Effector memory CD8-positive, alpha-beta T cell (primary cell): Measurements from ENCODE around the gene USP10.

Experiments used
- ATAC-seq: fragments of 150-1000 bp; cut with Tn5 transposase; replicated peaks from 2 replicates; pipeline ENCODE4 v1.10.0; 2021; ENCODE audit warnings: mild to moderate bottlenecking, moderate library complexity
- DNase-seq, 3 experiments: peaks; one replicate each; pipeline ENCODE4 v3.0.0; 2021
- H3K27ac Mint-ChIP-seq, 2 donors: one replicate each; pipeline ENCODE4 v1.8.0; 2022; ENCODE audit warnings: mild to moderate bottlenecking in 2 of 2, mixed read lengths in 2 of 2, moderate library complexity in 2 of 2
- H3K27me3 Mint-ChIP-seq, 2 donors: one replicate each; pipeline ENCODE4 v1.8.0; 2022; ENCODE audit warnings: mixed read lengths in 2 of 2
- H3K36me3 Mint-ChIP-seq: one replicate; pipeline ENCODE4 v1.8.0; 2022; ENCODE audit warnings: mild to moderate bottlenecking, moderate library complexity, mixed read lengths; ENCODE audit not compliant: insufficient read depth
- H3K4me1 Mint-ChIP-seq, 2 donors: one replicate each; pipeline ENCODE4 v1.8.0; 2022; ENCODE audit warnings: low read depth in 2 of 2, mixed read lengths in 2 of 2
- H3K4me3 Mint-ChIP-seq, 2 donors: one replicate each; pipeline ENCODE4 v1.8.0; 2022; ENCODE audit warnings: mild to moderate bottlenecking in 2 of 2, mixed read lengths in 2 of 2, moderate library complexity in 2 of 2
- H3K9me3 Mint-ChIP-seq, 2 donors: one replicate each; pipeline ENCODE4 v1.8.0; 2022; ENCODE audit warnings: mixed read lengths in 2 of 2

Gene USP10

GRCh38 chr16:84749072-84749471, 49.3 kb downstream of the USP10 start:
- H3K4me3 Mint-ChIP-seq: peak overlapping the region in 1 of 2 donors; percentile 18
- H3K36me3 Mint-ChIP-seq: peaks cover 27% of the 10 kb centered on the region
- H3K27ac Mint-ChIP-seq: peak overlapping the region in 1 of 2 donors; percentile 49
- H3K27me3 Mint-ChIP-seq: no peaks in the 10 kb centered on the region
- H3K4me1 Mint-ChIP-seq: peaks cover 21 to 39% of the 10 kb centered on the region in 2 donors
- ATAC-seq (no peak), DNase-seq (no peak)
- H3K9me3 Mint-ChIP-seq: no peaks in the 10 kb centered on the region

- no peaks in the 10 kb centered on the region for H3K27me3 Mint-ChIP-seq
- no peak for DNase-seq
- H3K9me3 Mint-ChIP-seq: no peaks in the 10 kb centered on the region
- peaks cover 24 to 46% of the 10 kb centered on the region in 2 donors for H3K4me1 Mint-ChIP-seq
- no peak overlapping the region for H3K4me3 Mint-ChIP-seq
- peak overlapping the region in 1 of 2 donors; percentile 78 for H3K27ac Mint-ChIP-seq
- no peak for ATAC-seq
- peaks cover 24% of the 10 kb centered on the region for H3K36me3 Mint-ChIP-seq
These were observed 50.0 kb downstream of the USP10 start for GRCh38 chr16:84749815-84750214.

DNA sequence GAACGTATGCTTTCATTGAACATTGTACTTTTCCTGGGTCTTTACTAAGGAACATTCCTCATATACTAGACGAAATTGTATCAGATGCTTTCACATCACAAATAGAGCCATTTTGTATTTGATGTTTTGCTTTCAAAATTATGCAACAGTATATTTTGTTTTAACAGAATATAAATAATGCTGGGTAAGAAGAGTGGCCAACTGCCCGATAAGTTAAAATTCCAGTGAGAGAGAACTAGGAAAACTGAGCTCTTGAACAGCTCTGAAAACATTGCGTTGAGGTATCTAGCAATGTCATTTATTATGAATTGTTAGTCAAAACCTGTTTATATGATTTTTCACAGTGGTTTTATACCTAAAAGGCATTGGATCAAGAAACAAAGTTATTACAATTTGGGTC, 50.8 kb downstream of the USP10 start:
- DNase-seq: no peak
- no peak overlapping the region for H3K27ac Mint-ChIP-seq
- no peak overlapping the region for H3K4me3 Mint-ChIP-seq
- peaks cover 24 to 52% of the 10 kb centered on the region in 2 donors for H3K4me1 Mint-ChIP-seq
- H3K36me3 Mint-ChIP-seq: peaks cover 18% of the 10 kb centered on the region
- no peaks in the 10 kb centered on the region for H3K27me3 Mint-ChIP-seq
- H3K9me3 Mint-ChIP-seq: no peaks in the 10 kb centered on the region
- ATAC-seq: no peak

DNA sequence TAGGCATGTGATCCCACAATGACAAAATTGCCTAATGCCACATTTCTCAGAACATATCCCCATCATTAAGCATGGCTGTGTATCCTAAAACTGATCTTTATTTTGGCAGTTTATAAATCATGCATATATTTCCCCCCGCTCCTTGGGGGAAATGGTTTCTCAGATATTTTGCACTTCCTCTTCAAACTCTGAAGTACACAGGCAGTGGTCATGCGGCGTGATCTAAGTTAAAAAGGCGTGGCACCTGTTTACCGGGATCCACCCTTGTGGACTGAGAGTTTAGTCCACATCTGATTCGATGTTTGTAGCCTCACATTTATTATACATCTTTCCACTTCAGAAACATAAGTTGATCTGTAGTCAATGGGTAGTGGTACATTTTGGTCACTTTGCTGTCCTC, 51.4 kb downstream of the USP10 start:
- DNase-seq (no peak), ATAC-seq (no peak)
- Mint-ChIP-seq H3K9me3 (no peaks in the 10 kb centered on the region), H3K4me1 (peaks cover 26 to 53% of the 10 kb centered on the region in 2 donors), H3K36me3 (peaks cover 18% of the 10 kb centered on the region), H3K27ac (peak overlapping the region in 1 of 2 donors; percentile 58), H3K27me3 (no peaks in the 10 kb centered on the region), H3K4me3 (peak overlapping the region in 1 of 2 donors; percentile 39)

DNA sequence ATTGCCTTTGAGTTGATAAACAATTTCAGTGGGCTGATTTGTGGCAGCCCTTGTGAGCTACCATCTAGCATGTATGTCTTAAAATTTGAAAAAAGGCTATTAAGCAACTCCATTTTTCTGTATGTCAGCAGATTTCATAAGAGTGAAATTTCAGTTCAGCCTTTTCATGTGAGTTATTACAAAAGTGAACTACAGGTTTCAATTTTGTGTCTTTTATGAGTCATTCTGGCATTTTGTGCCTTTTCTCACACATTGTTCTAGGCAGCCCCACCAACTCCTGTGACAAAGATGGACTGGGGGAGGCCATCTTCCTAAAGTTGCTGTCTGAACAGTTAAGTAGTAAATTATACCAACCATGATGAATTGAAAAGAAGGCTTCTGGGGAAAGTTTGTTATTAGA, 52.1 kb downstream of the USP10 start:
- Mint-ChIP-seq H3K4me1 (peaks cover 26 to 58% of the 10 kb centered on the region in 2 donors), H3K4me3 (peak overlapping the region in 1 of 2 donors; percentile 39), H3K36me3 (peaks cover 18% of the 10 kb centered on the region), H3K27ac (peak overlapping the region; percentile 4 to 58), H3K9me3 (no peaks in the 10 kb centered on the region), H3K27me3 (no peaks in the 10 kb centered on the region)
- ATAC-seq: peak; percentile 21
- DNase-seq: no peak

- peaks cover 30 to 62% of the 10 kb centered on the region in 2 donors for H3K4me1 Mint-ChIP-seq
- peak overlapping the region; percentile 4 to 58 for H3K27ac Mint-ChIP-seq
- no peak overlapping the region for H3K4me3 Mint-ChIP-seq
- H3K36me3 Mint-ChIP-seq: peaks cover 15% of the 10 kb centered on the region
- DNase-seq (no peak), ATAC-seq (no peak)
- no peaks in the 10 kb centered on the region for H3K27me3 Mint-ChIP-seq
- no peaks in the 10 kb centered on the region for H3K9me3 Mint-ChIP-seq
These were observed 52.8 kb downstream of the USP10 start for GRCh38 chr16:84752600-84752999.

DNA sequence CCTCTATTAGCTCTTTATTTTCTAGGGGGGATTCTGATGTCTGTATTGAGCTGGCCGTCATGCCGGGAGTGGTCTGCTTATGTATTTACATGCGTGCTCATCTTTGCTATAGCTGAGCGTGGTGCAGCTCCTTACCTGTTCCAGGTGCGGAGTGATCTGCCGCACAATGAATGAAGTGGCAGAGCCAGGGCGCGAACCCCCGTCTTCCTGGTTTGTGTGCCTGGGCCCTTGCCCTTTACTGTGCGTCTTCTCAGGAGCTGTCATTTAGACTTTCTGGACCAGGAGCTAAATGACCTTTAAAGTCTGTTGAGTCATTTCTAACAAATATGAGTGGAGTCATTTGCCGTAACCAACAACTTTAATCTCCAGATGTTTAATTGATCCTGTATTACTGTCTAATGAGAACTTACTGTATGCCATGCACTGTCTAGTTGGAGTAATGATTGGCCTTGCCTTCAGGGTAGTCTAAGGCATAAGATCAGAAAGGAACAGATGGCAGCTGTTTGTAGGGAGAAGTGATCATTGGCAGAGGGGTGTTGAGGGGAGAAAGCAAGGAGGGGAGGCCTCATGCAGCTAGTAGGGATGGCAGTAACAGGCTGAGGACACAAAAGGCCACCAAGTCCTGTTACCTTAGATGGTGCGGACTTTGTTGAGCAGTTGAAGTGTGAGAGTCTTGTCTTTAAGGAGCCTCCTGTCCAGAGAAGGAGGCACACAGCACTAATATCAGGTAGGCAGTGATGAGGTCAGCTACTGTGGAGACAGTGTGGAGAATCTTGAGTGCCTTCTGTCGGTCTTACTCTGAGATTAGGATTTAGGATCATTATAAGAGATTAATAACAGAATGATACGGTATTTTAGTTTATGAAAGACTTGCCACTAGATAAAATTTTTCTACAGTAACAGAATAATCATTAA, 53.9 kb downstream of the USP10 start:
- peaks cover 7% of the 10 kb centered on the region for H3K36me3 Mint-ChIP-seq
- peak overlapping the region in 1 of 2 donors; percentile 48 for H3K4me3 Mint-ChIP-seq
- ATAC-seq: no peak

DNA sequence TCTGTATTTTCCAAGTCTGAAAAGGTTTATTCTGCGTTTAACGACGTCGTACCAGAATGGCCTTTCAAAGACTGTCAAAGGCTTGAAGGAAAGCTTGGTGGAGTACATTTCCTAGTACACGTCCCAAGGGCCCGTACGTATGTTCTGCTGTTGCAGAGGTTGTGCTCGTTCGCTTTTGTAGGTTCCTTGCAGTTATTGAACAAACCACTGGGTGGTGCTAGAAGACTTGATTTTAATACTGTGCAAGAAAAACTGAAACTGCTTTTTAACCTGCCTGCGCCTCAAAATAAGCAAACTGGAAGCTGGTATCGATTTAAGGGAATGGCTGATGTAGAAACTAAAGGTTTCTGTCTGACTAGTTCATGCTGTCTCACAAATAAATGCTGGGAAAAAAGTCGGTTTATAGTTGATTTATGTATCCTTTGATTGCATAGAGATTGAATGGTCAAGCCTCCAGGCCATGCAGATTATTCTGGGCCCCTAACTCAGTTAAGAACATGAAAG, 54.6 kb downstream of the USP10 start:
- DNase-seq: peak; percentile 73 to 82 (median 75)
- H3K36me3 Mint-ChIP-seq: peaks cover 13% of the 10 kb centered on the region
- peak overlapping the region; percentile 72 to 93 for H3K27ac Mint-ChIP-seq
- H3K27me3 Mint-ChIP-seq: no peaks in the 10 kb centered on the region
- peak; percentile 51 for ATAC-seq
- no peaks in the 10 kb centered on the region for H3K9me3 Mint-ChIP-seq
- H3K4me3 Mint-ChIP-seq: peak overlapping the region; percentile 48 to 61
- peaks cover 47 to 65% of the 10 kb centered on the region in 2 donors for H3K4me1 Mint-ChIP-seq

More for the DNA sequence above, 53.9 kb downstream of the USP10 start:
- no peaks in the 10 kb centered on the region for H3K9me3 Mint-ChIP-seq
- DNase-seq: no peak
- peak overlapping the region; percentile 72 to 93 for H3K27ac Mint-ChIP-seq
- H3K27me3 Mint-ChIP-seq: no peaks in the 10 kb centered on the region
- peaks cover 40 to 64% of the 10 kb centered on the region in 2 donors for H3K4me1 Mint-ChIP-seq

GRCh38 chr16:84754956-84755672, 55.3 kb downstream of the USP10 start:
- H3K36me3 Mint-ChIP-seq: peaks cover 14% of the 10 kb centered on the region
- ATAC-seq (no peak), DNase-seq (no peak)
- H3K4me1 Mint-ChIP-seq: peaks cover 53 to 68% of the 10 kb centered on the region in 2 donors
- peak overlapping the region; percentile 89 to 93 for H3K27ac Mint-ChIP-seq
- H3K9me3 Mint-ChIP-seq: no peaks in the 10 kb centered on the region
- no peaks in the 10 kb centered on the region for H3K27me3 Mint-ChIP-seq
- peak overlapping the region; percentile 48 to 61 for H3K4me3 Mint-ChIP-seq

- ATAC-seq (no peak), DNase-seq (no peak)
- Mint-ChIP-seq H3K4me3 (no peak overlapping the region), H3K9me3 (no peaks in the 10 kb centered on the region), H3K36me3 (peaks cover 20% of the 10 kb centered on the region), H3K27ac (peak overlapping the region; percentile 86 to 87), H3K27me3 (no peaks in the 10 kb centered on the region), H3K4me1 (peaks cover 56 to 62% of the 10 kb centered on the region in 2 donors)
These were observed 57.0 kb downstream of the USP10 start for GRCh38 chr16:84756830-84757229.

- H3K4me1 Mint-ChIP-seq: peaks cover 48 to 50% of the 10 kb centered on the region in 2 donors
- ATAC-seq (no peak), DNase-seq (no peak)
- peak overlapping the region; percentile 22 to 87 for H3K27ac Mint-ChIP-seq
- peak overlapping the region in 1 of 2 donors; percentile 47 for H3K4me3 Mint-ChIP-seq
- H3K36me3 Mint-ChIP-seq: peaks cover 25% of the 10 kb centered on the region
- no peaks in the 10 kb centered on the region for H3K27me3 Mint-ChIP-seq
- H3K9me3 Mint-ChIP-seq: no peaks in the 10 kb centered on the region
These were observed 58.8 kb downstream of the USP10 start for GRCh38 chr16:84758627-84759026.

DNA sequence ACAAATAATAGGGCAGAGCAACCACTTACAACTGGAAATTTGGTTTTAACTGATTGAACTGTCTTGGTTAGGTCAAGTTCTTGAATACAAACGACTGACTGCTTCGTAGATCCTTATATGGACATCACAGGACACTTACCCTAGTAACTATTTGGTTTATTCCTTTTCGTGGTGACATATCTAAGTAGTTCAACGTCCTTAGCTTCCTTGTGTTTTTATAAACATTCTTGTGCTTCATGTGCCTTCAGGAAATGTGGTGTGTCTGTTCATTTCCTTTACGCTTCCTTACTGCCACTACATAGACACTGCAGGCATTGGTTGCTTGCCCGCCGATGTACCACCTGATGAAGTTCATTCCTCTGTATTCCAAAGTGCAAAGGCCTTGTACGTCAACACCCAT, 59.3 kb downstream of the USP10 start:
- Mint-ChIP-seq H3K27ac (peak overlapping the region; percentile 22 to 87), H3K36me3 (peaks cover 29% of the 10 kb centered on the region), H3K4me1 (peaks cover 44 to 46% of the 10 kb centered on the region in 2 donors), H3K4me3 (peak overlapping the region in 1 of 2 donors; percentile 47), H3K27me3 (no peaks in the 10 kb centered on the region), H3K9me3 (no peaks in the 10 kb centered on the region)
- peak; percentile 87 for ATAC-seq
- peak in 2 of 3 experiments; percentile 32 to 41 for DNase-seq

GRCh38 chr16:84759906-84760305, 60.1 kb downstream of the USP10 start:
- Mint-ChIP-seq H3K27me3 (no peaks in the 10 kb centered on the region), H3K9me3 (no peaks in the 10 kb centered on the region), H3K27ac (peak overlapping the region; percentile 49 to 87), H3K36me3 (peaks cover 38% of the 10 kb centered on the region), H3K4me3 (no peak overlapping the region), H3K4me1 (peaks cover 36 to 43% of the 10 kb centered on the region in 2 donors)
- DNase-seq (no peak), ATAC-seq (no peak)
